Heart left ventricle (tissue), 16 donors: ENCODE results near the gene IFITM5. TPM values are rescaled to one million over a fixed set of nuclear protein-coding genes. Genes with fewer than 3 reads are reported as not detected.

Experiments
- ATAC-seq, 4 donors: fragments of 200-7000 bp; cut with Tn5 transposase; one replicate each; pipeline ENCODE4 v1.9.1; 2020 to 2022; ENCODE audit warnings: moderate library complexity in 4 of 4, mild to moderate bottlenecking in 3 of 4, moderate number of reproducible peaks in 1 of 4
- DNase-seq, 5 donors: peaks; one replicate each; pipeline ENCODE4 v3.0.0-alpha.2; 2020
- H3K27ac ChIP-seq, 12 donors: fragments of 200-600 bp; sonication (generic) in 4 of 12; one replicate each; pipeline versions ENCODE4 v1.5.0 to v1.8.0; 2016 to 2022; ENCODE audit warnings: mild to moderate bottlenecking in 2 of 12
- H3K27me3 ChIP-seq, 9 donors: fragments of 200-600 bp; sonication (generic) in 2 of 9; one replicate each; pipeline versions ENCODE4 v1.5.1 to v1.8.0; 2016 to 2022; ENCODE audit warnings: mild to moderate bottlenecking in 3 of 9
- H3K36me3 ChIP-seq, 9 donors: fragments of 200-600 bp; sonication (generic) in 2 of 9; one replicate each; pipeline versions ENCODE4 v1.5.0 to v1.8.0; 2018 to 2022; ENCODE audit warnings: mild to moderate bottlenecking in 2 of 9
- H3K4me1 ChIP-seq, 12 donors: fragments of 200-600 bp; sonication (generic) in 4 of 12; one replicate each; pipeline versions ENCODE4 v1.5.0 to v1.8.0; 2016 to 2022; ENCODE audit warnings: mild to moderate bottlenecking in 3 of 12
- H3K4me3 ChIP-seq, 12 donors: fragments of 200-600 bp; sonication (generic) in 4 of 12; one replicate each; pipeline versions ENCODE4 v1.5.0 to v1.8.0; 2017 to 2022; ENCODE audit warnings: mild to moderate bottlenecking in 9 of 12, moderate library complexity in 4 of 12
- H3K9me3 ChIP-seq, 12 donors: fragments of 200-600 bp; sonication (generic) in 4 of 12; one replicate each; pipeline versions ENCODE4 v1.5.0 to v1.8.0; 2016 to 2022; ENCODE audit warnings: mild to moderate bottlenecking in 1 of 12
- CTCF ChIP-seq, 12 donors: fragments of 200-600 bp; sonication (generic) in 4 of 12; IDR thresholded peaks; one replicate each; pipeline versions ENCODE4 v1.5.0 to v1.8.0; 2018 to 2022; ENCODE audit warnings: antibody characterized with exemption in 12 of 12, mild to moderate bottlenecking in 5 of 12
- POLR2A ChIP-seq, 2 donors: fragments of 450-650 bp; IDR thresholded peaks; one replicate each; pipeline ENCODE4 v1.6.1; 2017; ENCODE audit warnings: antibody characterized with exemption in 2 of 2, mild to moderate bottlenecking in 2 of 2, moderate library complexity in 2 of 2
- WGBS, 4 donors: extraction: QIAGEN DNeasy Blood & Tissue Kit in 2 of 4; methylation state at CpG; one replicate each; pipeline versions ENCODE4 v1.1.5 to v1.1.7; 2013 to 2018; 5-methylcytosine and 5-hydroxymethylcytosine counted together
- intact Hi-C, 10 donors: fragments of 100-400 bp; cut with DNase I; formaldehyde crosslinking; loops; one replicate each; pipeline versions ENCODE4 v1.11.1 to v1.14.2; 2022
- polyA plus RNA-seq, 2 donors: library from polyadenylated mRNA; stranded (reverse); fragments of 200-250 nt; gene quantifications; one replicate each; pipeline ENCODE4 v1.2.3, GENCODE V29; 2013
- total RNA-seq, 9 donors: library from RNA; depleted of rRNA in 2 of 9; stranded (reverse); fragments of >200 nt in 2 of 9; fragmentation: NEBNext Ultra II Directional in 3 of 9; extraction: Animal tissue kit (Norgen Biotek cat#: 25700) in 3 of 9; gene quantifications; one replicate each; pipeline versions ENCODE4 v1.1.0 to v1.2.4, GENCODE V29; 2016 to 2023
- donor health status: ischemic (EF 13 %, LVEDD 7.1; RV severe dilation, severe dysfunction).
- donor health status: healthy with polysubstance abuse.
- donor health status: DM: no; HTN: yes; CAD: no.
- donor health status: DM: no; HTN: no; CAD: no.
- donor health status: ischemic (EF 25% LVEDD 6.9; RV normal size, moderate dysfunction).
- donor health status: ischemic (EF 25% LVEDD 5.7; RV mildly dilated, moderate dysfunction).
- donor health status: healthy.
- donor health status: DM: yes; HTN: yes; CAD: no.
- donor health status: ischemic (EF 35%, LVEDD 5.7; RV mildly dilated, moderate dysfunction).
- donor health status: nonischemic (EF 11% LVEDD 7.7; RV severe dilation, severe dysfunction).
- donor health status: DM: yes; HTN: yes; CAD: no.
- donor health status: PGD.
- donor health status: ischemic (EF 29% LVEDD 5.4; RV normal size, mild dysfunction).
- donor health status: nonischemic (EF 23%, LVEDD 6.1; RV moderate dilation, normal function).

The IFITM5 gene
- total and polyA plus RNA-seq, 11 donors, result not detected

GRCh38 chr11:276219-276618 is 23.1 kb downstream of the IFITM5 start:
- peaks cover 23 to 56% (median 35%) of the 10 kb centered on the region in 9 donors for H3K27me3 ChIP-seq
- H3K9me3 ChIP-seq, result peaks cover 0 to 3% (median 0%) of the 10 kb centered on the region in 12 donors
- intact Hi-C loops, result loop anchor here in 1 of 10 donors (10.0 kb wide), 1 partner anchor 99 kb away; no protein-coding TSS in a partner anchor
- ATAC-seq (no peak), DNase-seq (no peak)
- H3K27ac ChIP-seq, result no peak overlapping the region
- no peak for TF ChIP-seq POLR2A (IDR thresholded peaks at IDR 0.05)
- TF ChIP-seq CTCF (IDR thresholded peaks at IDR 0.05), result no peak
- H3K36me3 ChIP-seq, result no peaks in the 10 kb centered on the region
- peaks cover 0 to 25% (median 15%) of the 10 kb centered on the region in 12 donors for H3K4me1 ChIP-seq
- H3K4me3 ChIP-seq, result no peak overlapping the region

GRCh38 chr11:272931-273198 is 26.5 kb downstream of the IFITM5 start:
- peaks cover 0 to 28% (median 0%) of the 10 kb centered on the region in 12 donors for H3K4me1 ChIP-seq
- H3K27ac ChIP-seq, result no peak overlapping the region
- 78 to 88% (median 83%) methylated on average over 6 of the region's 6 CpGs for WGBS, 4 donors
- intact Hi-C loops, result loop anchor here in 1 of 10 donors (10.0 kb wide), 1 partner anchor 102 kb away; no protein-coding TSS in a partner anchor
- H3K27me3 ChIP-seq, result peaks cover 0 to 35% (median 2%) of the 10 kb centered on the region in 9 donors
- peaks cover 0 to 3% (median 0%) of the 10 kb centered on the region in 12 donors for H3K9me3 ChIP-seq
- no peak overlapping the region for H3K4me3 ChIP-seq
- no peaks in the 10 kb centered on the region for H3K36me3 ChIP-seq
- ATAC-seq (no peak), DNase-seq (no peak)
- TF ChIP-seq POLR2A (IDR thresholded peaks at IDR 0.05), result no peak
- no peak for TF ChIP-seq CTCF (IDR thresholded peaks at IDR 0.05)

GRCh38 chr11:272195-272930 is 27.0 kb downstream of the IFITM5 start:
- H3K4me1 ChIP-seq, result peaks cover 0 to 30% (median 0%) of the 10 kb centered on the region in 12 donors
- intact Hi-C loops, result loop anchor here in 1 of 10 donors (10.0 kb wide), 1 partner anchor 102 kb away; no protein-coding TSS in a partner anchor
- DNase-seq (no peak), ATAC-seq (no peak)
- H3K36me3 ChIP-seq, result no peaks in the 10 kb centered on the region
- WGBS, 4 donors, result 81 to 88% (median 85%) methylated on average over 22 of the region's 22 CpGs
- peaks cover 0 to 30% (median 0%) of the 10 kb centered on the region in 9 donors for H3K27me3 ChIP-seq
- TF ChIP-seq CTCF (IDR thresholded peaks at IDR 0.05), result no peak
- TF ChIP-seq POLR2A (IDR thresholded peaks at IDR 0.05), result no peak
- no peak overlapping the region for H3K27ac ChIP-seq
- peaks cover 0 to 3% (median 0%) of the 10 kb centered on the region in 12 donors for H3K9me3 ChIP-seq
- no peak overlapping the region for H3K4me3 ChIP-seq

- peak in 1 of 5 donors; percentile 38 for DNase-seq
- intact Hi-C loops, result loop anchor here in 1 of 10 donors (10.0 kb wide), 1 partner anchor 103 kb away; no protein-coding TSS in a partner anchor
- peaks cover 0 to 3% (median 0%) of the 10 kb centered on the region in 12 donors for H3K9me3 ChIP-seq
- ATAC-seq, result no peak
- WGBS, 4 donors, result 71 to 86% (median 84%) methylated on average over 7 to 8 of the region's 8 CpGs
- no peak overlapping the region for H3K4me3 ChIP-seq
- TF ChIP-seq CTCF (IDR thresholded peaks at IDR 0.05) (no peak), POLR2A (IDR thresholded peaks at IDR 0.05) (no peak)
- H3K4me1 ChIP-seq, result peaks cover 0 to 30% (median 0%) of the 10 kb centered on the region in 12 donors
- H3K36me3 ChIP-seq, result no peaks in the 10 kb centered on the region
- H3K27me3 ChIP-seq, result peaks cover 0 to 21% (median 0%) of the 10 kb centered on the region in 9 donors
- no peak overlapping the region for H3K27ac ChIP-seq
Observed at GRCh38 chr11:271319-271715, 28.0 kb downstream of the IFITM5 start.
